Lower leg skin (tissue), 3 donors: ENCODE data around the gene ERC2.

Experiments used
- POLR2A ChIP-seq, 2 donors: fragments of 450-650 bp; IDR thresholded peaks; one replicate each; pipeline ENCODE4 v1.6.1; 2016 to 2017; ENCODE audit warnings: antibody characterized with exemption in 2 of 2, mild to moderate bottlenecking in 1 of 2, moderate library complexity in 1 of 2
- TF ChIP-seq, protein P1 (sequence below), 3 donors: fragments of 450-650 bp; IDR thresholded peaks; one replicate each; pipeline ENCODE4 v1.5.1; 2016; ENCODE audit warnings: antibody characterized with exemption in 3 of 3, mild to moderate bottlenecking in 3 of 3, moderate library complexity in 2 of 3

DNA sequence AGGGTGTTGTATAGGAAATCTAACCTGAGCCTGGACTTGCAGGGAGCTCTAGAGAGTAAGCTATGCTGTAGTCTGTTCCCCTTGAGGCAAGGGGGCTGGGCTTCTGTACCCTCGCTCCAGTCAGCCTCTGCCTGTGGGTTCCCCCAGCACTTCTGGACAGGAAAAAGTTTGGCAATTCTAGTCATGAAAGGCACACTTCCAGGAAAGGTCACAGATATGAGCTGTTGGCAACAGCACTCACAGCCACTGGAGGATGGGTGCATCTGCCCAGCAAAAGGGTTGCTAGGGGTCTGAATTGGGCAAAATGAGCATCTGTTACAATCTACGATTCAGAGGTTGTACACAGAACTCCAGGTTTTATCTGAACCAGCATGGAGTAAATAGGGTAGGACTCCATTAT is 281.2 kb downstream of the ERC2 start:
- TF ChIP-seq POLR2A (IDR thresholded peaks at IDR 0.05), result no peak
- TF ChIP-seq, protein P1, sequence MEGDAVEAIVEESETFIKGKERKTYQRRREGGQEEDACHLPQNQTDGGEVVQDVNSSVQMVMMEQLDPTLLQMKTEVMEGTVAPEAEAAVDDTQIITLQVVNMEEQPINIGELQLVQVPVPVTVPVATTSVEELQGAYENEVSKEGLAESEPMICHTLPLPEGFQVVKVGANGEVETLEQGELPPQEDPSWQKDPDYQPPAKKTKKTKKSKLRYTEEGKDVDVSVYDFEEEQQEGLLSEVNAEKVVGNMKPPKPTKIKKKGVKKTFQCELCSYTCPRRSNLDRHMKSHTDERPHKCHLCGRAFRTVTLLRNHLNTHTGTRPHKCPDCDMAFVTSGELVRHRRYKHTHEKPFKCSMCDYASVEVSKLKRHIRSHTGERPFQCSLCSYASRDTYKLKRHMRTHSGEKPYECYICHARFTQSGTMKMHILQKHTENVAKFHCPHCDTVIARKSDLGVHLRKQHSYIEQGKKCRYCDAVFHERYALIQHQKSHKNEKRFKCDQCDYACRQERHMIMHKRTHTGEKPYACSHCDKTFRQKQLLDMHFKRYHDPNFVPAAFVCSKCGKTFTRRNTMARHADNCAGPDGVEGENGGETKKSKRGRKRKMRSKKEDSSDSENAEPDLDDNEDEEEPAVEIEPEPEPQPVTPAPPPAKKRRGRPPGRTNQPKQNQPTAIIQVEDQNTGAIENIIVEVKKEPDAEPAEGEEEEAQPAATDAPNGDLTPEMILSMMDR (IDR thresholded peaks at IDR 0.05), result no peak
